COLO668 (cell line): ENCODE measurements around the gene NANOGP8.
"Not testable (repeated sequence)": the region's sequence is repeated elsewhere in the genome, so short reads cannot be mapped to it uniquely, and the experiment has no call there.

Experiments used
- DNase-seq: peaks from one replicate; lab custom pipeline; 2025; ENCODE audit not compliant: unreplicated experiment; lab: John Stamatoyannopoulos, UW

The NANOGP8 gene

GRCh38 chr15:35095941-35096340 is 10.8 kb upstream of the NANOGP8 start:
- DNase-seq, result no peak

GRCh38 chr15:35092846-35093245 is 7.8 kb upstream of the NANOGP8 start:
- no peak for DNase-seq

- DNase-seq, result no peak
Measured at GRCh38 chr15:35092311-35092710, 7.2 kb upstream of the NANOGP8 start.

GRCh38 chr15:35090104-35090807 is 5.2 kb upstream of the NANOGP8 start:
- DNase-seq, result no peak

DNA sequence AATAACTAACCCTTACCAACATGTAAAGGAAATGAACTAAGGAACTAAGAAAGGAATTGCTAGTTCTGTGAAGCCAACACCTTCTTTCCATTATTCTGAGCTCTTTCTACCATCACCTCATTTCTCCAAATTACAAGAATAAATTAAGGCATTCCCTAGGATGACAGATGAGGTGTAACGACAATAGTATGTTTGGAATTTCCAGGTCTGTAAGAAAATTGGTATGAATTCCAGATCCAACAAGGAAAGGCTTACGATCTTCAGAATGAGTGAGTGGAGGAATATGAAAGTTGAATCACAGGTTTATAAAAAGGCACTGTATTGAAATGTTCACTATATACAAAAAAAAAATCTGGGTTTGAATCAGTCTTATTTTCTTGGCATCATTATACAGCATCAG is 4.5 kb upstream of the NANOGP8 start:
- DNase-seq, result no peak

DNA sequence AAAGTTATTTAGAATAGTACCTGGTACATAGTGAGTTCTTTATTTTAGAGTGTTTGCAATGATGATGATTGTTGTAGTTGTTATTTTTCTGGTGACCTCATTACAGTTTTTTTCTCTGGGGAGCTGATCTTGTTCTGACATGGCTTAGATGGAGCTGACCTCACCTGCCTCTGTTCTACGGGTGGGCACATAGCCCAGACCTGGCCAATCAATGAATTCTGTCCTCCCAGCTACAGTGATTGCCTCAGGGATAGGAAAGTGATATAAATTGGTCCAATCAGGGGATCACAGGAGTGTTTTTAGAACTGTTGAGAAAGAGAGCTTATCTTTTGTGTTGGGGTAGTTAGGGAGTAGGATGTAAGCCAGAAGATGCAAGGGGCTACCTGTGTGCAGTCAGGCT is 3.2 kb upstream of the NANOGP8 start:
- no peak for DNase-seq

DNA sequence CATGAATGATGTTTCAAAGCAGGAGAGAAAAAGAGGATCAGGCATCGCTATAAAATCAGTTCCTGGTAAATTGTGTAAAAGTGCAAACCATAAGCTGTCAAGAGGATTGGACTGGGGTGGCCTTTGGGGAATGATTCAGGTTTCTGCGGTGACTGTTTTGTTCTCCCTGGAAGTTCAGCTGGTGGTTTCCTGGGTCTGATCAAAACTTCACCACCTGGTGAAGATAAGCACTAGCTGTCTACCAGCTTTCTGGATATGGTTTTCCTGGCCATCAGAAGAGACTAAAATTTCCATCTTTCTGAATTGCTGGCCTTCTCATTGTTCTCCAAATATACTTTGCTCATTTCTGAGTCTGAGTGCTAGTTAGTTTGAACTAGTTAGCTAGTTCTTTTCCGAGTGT is 2.7 kb upstream of the NANOGP8 start:
- no peak for DNase-seq

GRCh38 chr15:35082371-35083348 is 2.4 kb downstream of the NANOGP8 start:
- not testable (repeated sequence) for DNase-seq

GRCh38 chr15:35081626-35082365 is 3.3 kb downstream of the NANOGP8 start:
- DNase-seq, result not testable (repeated sequence)

DNA sequence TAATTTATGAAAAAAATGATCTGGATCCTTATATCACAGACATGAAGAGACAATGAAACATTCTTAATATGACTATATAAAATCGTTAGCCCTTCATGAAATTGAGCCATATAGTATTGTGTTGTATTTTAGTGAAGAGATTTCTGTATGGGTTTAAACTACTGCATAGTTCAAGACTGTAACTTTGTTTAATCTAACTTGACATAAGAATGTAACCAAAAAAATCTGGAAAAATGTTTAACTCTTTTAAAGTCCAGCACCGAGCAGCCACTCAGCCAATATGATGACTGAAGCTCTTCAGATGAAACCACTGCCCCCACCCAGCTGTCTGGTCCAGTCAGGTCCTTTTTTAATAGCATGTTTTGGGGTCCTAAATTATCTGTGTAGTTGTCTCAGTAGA is 4.9 kb downstream of the NANOGP8 start:
- no peak for DNase-seq

GRCh38 chr15:35078221-35078915 is 6.7 kb downstream of the NANOGP8 start:
- peak; percentile 23 for DNase-seq

GRCh38 chr15:35071106-35071505 is 14.0 kb downstream of the NANOGP8 start:
- no peak for DNase-seq

- no peak for DNase-seq
Measured at GRCh38 chr15:35068846-35069475, 16.1 kb downstream of the NANOGP8 start.

- DNase-seq, result no peak
Measured at GRCh38 chr15:35067496-35068347, 17.4 kb downstream of the NANOGP8 start.

DNA sequence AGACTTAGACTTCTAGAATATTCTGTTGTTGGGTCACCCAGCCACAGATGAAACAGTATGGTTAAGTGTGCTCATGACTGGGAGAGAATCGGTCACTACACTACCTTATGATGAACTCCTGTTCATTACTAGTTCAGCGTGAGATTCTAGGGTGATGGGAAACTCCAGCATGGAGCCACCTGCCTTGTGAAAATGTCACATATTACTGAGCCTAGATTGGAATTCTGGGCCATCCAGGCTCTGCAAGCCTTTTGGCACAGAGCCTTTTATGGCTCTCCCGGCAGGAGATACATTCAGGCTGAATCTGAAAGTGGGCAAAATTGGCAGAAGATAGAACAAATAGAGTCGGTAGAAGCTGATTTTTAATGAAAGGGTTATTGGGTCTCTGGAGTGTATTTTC is 19.0 kb downstream of the NANOGP8 start:
- DNase-seq, result no peak

DNA sequence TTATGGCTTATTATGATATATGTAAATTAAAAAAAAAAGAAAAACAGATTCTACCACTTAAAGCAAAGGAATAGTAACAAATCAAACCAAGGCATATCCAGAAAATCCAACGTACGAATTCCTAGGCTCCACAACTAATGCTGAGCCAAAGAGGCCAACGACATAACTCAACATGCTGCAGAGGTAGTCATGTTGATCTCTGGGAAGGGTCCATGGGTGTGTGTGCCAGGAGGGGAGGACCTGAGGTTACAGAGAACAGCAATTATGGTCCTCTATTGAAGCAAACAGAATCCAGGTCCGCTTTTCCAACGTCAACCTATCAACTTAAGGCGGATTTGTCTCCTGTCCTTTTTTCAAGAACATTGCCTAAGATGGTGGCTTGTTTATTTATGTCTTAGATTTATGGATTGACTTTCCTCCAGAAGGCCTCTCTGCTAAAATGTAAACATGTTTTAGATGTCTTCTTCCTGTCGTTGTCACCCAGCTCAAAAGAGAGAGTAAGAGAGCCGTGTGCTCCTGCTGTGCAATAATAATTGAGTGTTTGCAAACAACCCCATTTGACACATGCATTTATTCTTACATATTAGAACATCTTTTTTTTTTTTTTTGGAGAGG is 20.4 kb downstream of the NANOGP8 start:
- DNase-seq, result no peak

DNA sequence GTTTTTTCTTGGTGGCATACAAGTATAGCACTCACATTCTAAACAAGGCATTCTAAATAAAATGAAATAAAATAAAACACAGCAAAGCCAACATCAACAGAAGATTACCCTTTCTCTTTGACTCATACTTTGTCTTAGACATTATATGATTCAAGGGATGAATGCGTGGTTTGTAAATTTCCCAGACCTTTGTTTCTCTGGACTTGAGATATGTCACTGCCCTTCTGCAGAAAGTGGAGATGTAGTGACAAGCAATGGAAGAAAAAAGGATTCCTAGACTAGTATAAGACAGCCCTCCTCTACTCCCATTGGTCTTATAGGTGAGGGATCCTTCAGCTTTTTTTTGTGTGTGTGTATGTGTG is 22.4 kb downstream of the NANOGP8 start:
- DNase-seq, result no peak

- DNase-seq, result no peak
Measured at GRCh38 chr15:35061825-35062737, 23.0 kb downstream of the NANOGP8 start.
